Astrocyte of the spinal cord (primary cell): ENCODE measurements around the gene SGCA.

ENCODE experiments used
- DNase-seq: peaks from one replicate; pipeline ENCODE4 v3.0.0; 2011; ENCODE audit warnings: low read depth, low spot score
- H3K4me3 ChIP-seq: 2 replicates; pipeline ENCODE4 v1.5.1; 2011; ENCODE audit warnings: low read depth, mild to moderate bottlenecking, low read length, moderate library complexity
- in situ Hi-C: cut with HindIII; loops from 2 replicates; pipeline ENCODE4 v1.10.0; 2017; ENCODE audit warnings: low sequenced_read_pairs
- TF ChIP-seq, protein P1 (sequence below): IDR thresholded peaks from 2 replicates; pipeline ENCODE4 v1.5.1; 2012; ENCODE audit warnings: low read depth, mild to moderate bottlenecking, low read length, inconsistent platforms

Gene SGCA

DNA sequence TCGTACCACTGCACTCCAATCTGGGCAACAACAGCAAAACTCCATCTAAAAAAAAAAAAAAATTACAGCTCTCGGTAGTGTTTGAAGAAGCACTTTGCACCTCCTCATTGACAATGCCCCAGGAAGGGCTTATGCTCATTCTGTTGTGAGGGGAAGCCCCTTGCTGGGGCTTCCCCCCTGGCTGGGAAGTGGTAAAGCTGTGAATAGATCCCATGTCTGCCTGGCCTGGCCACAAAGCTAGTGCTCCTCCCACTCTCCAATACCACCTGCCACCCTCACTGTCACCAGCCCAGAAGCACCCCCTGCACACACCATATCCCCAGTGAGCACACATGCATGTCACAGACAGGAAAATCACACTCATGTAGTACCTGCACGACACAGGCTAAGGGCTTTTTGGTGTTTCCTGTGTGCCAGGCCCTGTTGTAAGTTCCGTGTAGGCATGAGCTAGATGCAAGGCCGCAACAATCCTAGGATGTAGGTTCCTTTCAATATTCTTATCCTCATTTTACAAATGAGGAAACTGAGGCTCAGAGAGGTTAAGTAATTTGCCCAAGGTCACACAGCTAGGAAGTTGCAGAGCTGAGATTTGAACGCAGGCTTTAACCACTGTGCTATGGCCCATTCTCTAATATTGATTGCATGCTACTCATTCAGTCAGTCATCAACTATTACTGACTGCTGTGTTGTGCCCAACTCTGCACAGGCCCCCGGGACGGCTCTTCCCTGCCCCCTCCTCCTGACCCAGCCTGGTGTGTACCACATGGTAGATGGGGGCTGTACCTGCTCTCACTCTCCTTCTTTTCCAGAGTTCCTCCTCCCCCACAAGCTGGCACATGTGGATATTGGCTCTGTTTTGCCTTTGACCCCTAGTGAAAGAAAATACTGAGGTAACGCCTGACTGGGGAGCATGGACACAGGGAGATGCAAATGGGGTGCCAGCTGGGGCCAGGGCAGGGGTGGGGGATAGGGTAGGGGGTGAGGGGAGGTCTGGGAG, 47.5 kb downstream of the SGCA start:
- no peak for DNase-seq
- in situ Hi-C loops: no loop called here
- no peak overlapping the region for H3K4me3 ChIP-seq
- TF ChIP-seq, protein P1, sequence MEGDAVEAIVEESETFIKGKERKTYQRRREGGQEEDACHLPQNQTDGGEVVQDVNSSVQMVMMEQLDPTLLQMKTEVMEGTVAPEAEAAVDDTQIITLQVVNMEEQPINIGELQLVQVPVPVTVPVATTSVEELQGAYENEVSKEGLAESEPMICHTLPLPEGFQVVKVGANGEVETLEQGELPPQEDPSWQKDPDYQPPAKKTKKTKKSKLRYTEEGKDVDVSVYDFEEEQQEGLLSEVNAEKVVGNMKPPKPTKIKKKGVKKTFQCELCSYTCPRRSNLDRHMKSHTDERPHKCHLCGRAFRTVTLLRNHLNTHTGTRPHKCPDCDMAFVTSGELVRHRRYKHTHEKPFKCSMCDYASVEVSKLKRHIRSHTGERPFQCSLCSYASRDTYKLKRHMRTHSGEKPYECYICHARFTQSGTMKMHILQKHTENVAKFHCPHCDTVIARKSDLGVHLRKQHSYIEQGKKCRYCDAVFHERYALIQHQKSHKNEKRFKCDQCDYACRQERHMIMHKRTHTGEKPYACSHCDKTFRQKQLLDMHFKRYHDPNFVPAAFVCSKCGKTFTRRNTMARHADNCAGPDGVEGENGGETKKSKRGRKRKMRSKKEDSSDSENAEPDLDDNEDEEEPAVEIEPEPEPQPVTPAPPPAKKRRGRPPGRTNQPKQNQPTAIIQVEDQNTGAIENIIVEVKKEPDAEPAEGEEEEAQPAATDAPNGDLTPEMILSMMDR: no peak

DNA sequence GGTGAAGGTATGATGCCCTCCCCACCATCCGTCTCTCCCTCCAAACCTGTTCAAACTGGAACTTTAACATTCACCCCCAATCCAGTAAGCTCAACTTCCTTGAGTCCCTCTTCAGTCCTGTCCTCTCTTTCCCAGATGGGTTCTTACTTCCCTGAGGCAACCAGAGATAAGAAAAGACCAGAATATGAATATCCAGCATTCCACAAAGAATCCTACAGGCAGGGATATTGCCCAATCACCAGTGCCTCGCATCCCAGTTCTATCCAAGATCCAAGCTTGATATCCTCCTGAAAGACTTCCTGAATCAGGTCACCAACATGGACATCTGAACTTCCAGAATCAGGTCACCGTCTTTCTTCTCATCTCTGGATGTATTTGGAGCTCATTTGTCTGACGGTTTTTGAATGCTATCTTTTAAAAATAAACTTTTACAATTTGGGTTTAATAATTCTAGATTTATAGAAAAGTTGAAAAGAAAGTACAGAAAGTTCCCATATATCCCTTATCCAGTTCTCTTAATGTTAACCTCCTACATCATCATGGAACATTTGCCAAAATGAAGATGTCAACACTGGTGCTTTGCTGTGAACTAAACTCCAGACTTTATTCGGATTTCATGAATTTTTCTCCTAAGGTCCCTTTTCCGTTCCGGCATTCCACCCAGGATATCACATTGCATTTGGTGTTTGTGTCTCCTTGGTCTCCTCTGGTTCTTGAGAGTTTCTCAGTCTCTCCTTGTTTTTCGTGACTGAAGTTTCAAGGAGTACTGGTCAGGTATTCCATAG, 49.4 kb downstream of the SGCA start:
- DNase-seq: no peak

DNA sequence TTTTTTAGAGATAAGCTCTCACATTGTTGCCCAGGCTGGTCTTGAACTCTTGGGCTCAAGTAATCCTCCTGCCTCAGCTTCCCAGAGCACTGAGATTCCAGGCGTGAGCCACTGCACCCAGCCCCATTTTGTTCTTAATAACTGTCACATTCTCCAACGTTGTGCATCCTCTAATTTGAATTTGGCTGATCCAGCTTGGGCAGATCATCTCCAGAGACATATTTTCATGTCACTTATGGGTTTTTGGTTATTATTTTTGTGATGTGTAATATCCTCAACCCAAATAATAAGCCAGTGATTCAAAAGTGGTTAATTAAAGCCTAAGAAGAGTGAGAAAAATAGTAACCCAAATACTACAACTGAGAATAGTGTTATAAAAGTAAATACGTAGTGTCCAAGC, 51.8 kb downstream of the SGCA start:
- in situ Hi-C loops: no loop called here

More for the DNA sequence above, 49.4 kb downstream of the SGCA start:
- no peak overlapping the region for H3K4me3 ChIP-seq
- TF ChIP-seq, protein P1: no peak
- in situ Hi-C loops: no loop called here

DNA sequence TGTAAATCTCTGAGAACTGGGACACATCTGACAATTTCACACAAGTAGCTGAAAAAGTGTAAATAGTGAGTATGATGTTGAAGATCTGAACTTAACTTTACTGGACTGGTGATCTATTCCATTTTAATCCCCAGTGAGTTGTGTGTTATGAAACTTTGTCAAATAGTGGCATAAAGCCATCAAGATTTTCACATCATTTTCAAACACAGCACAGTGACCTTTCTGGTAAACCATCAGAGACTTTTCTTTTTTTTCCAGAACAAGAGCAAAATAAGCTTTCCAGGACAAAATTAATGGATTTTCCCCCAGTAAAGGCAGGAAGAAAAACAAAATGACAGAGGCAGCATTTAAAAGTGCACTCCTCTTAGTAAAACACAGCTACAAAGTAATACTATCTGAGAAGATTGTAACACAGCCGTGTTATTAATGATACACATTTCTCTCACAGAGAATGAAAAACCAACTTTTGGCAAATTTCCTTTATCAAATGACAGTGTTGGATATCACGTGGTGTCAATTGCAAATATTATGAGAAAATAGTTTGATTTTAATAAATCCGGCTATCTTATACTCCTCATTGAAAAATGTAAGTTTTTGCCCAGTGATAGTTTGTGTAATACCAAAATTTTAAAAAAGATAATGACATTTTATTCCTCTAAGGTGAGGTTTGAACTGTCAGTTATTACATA, 52.4 kb downstream of the SGCA start:
- TF ChIP-seq, protein P1: no peak
- in situ Hi-C loops: no loop called here
- peak; percentile 68 for DNase-seq
- H3K4me3 ChIP-seq: no peak overlapping the region

More for the DNA sequence above, 51.8 kb downstream of the SGCA start:
- DNase-seq: no peak
- TF ChIP-seq, protein P1: no peak
- no peak overlapping the region for H3K4me3 ChIP-seq

DNA sequence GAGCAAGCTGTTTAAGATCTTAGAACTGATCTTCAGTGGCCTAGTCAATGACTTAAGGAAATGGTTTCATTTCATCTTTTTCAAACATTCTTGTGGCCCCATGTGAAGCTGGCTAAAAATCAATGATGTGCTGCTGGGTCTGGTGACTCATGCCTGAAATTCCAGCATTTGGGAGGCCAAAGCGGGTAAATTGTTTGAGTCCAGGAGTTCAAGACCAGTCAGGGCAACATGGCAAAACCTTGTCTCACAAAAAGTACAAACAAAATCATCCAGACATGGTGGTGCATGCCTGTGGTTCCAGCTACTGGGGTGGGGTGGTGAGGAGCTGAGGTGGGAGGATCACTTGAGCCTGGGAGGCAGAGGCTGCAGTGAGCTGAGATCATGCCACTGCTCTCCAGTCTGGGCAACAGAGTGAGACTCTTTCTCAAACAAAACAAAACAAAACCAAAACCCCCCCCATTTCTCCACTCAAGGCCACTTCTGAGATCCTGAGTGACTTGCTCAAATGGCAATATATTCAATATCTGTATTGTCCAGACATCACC, 53.0 kb downstream of the SGCA start:
- peak; percentile 99 for DNase-seq
- in situ Hi-C loops: no loop called here
- H3K4me3 ChIP-seq: no peak overlapping the region
- TF ChIP-seq, protein P1: no peak

DNA sequence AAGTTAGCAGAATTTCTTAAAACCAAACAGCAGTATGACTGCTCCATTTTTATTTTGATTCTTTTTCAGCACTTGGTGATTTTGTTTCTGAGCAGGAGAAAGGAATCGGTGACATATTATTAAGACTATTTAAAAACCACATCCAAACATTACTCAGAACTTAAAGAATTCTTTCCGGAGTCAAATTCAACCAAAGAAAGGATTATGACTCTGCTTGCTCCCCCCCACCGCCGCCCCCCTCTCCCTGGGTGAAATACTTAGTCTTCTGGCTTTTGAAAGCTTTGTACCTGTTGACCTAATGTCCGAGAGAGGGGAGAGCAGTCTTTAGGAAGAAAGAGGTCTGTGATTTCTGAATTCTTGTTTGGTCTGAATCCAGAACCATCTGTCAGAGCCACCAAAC, 53.5 kb downstream of the SGCA start:
- DNase-seq: peak; percentile 98
- TF ChIP-seq, protein P1: no peak
- in situ Hi-C loops: no loop called here
- H3K4me3 ChIP-seq: peak overlapping the region; percentile 8
